Muscle layer of duodenum (tissue), 2 donors: Measurements from ENCODE around the gene UBR1.
"Not testable (repeated sequence)": the region's sequence is repeated elsewhere in the genome, so short reads cannot be mapped to it uniquely, and the experiment has no call there.

ENCODE experiments used
- H3K27ac ChIP-seq: one replicate; pipeline ENCODE4 v1.7.0; 2013; ENCODE audit warnings: mild to moderate bottlenecking, low read length
- H3K27me3 ChIP-seq: one replicate; pipeline ENCODE4 v1.7.0; 2013; ENCODE audit warnings: low read depth, mild to moderate bottlenecking, control low read depth, low read length
- H3K36me3 ChIP-seq, 2 donors: one replicate each; pipeline ENCODE4 v1.7.0; 2013; ENCODE audit warnings: low read length in 2 of 2, control low read depth in 1 of 2, mild to moderate bottlenecking in 1 of 2; ENCODE audit not compliant: insufficient read depth in 2 of 2, control insufficient read depth in 1 of 2
- H3K4me1 ChIP-seq, 2 donors: one replicate each; pipeline ENCODE4 v1.7.0; 2013; ENCODE audit warnings: low read length in 2 of 2, mild to moderate bottlenecking in 2 of 2, control low read depth in 1 of 2, moderate library complexity in 1 of 2; ENCODE audit not compliant: insufficient read depth in 2 of 2, control insufficient read depth in 1 of 2
- H3K4me3 ChIP-seq, 2 donors: one replicate each; pipeline ENCODE4 v1.7.0; 2013; ENCODE audit warnings: low read length in 2 of 2, low read depth in 1 of 2, mild to moderate bottlenecking in 1 of 2
- H3K9me3 ChIP-seq, 2 donors: one replicate each; pipeline ENCODE4 v1.7.0; 2013; ENCODE audit warnings: low read length in 2 of 2, control low read depth in 1 of 2, mild to moderate bottlenecking in 1 of 2; ENCODE audit not compliant: control insufficient read depth in 1 of 2
- donor health status: healthy.

UBR1 gene

DNA sequence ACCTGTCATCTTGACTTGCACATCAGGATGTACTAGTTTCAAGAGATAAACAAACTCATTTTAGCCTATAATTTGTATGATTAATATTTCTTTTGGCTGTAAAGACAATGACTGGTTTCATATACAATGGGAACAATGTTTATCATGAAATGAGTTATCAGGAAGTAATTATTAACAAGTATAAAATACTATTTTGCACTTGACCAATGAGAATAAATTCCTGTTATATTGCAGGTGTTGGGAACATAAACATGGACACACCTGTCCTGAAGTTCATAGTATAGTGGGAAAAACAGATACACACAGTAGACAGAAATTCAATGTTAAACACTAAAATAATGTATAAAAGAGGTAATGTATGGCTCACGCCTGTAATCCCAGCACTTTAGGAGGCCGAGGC lies 56.9 kb downstream of the UBR1 start:
- Histone ChIP-seq H3K4me3 (no peak overlapping the region), H3K27ac (no peak overlapping the region), H3K9me3 (no peaks in the 10 kb centered on the region), H3K36me3 (peaks cover 46 to 68% of the 10 kb centered on the region in 2 donors), H3K4me1 (no peaks in the 10 kb centered on the region), H3K27me3 (no peaks in the 10 kb centered on the region)

DNA sequence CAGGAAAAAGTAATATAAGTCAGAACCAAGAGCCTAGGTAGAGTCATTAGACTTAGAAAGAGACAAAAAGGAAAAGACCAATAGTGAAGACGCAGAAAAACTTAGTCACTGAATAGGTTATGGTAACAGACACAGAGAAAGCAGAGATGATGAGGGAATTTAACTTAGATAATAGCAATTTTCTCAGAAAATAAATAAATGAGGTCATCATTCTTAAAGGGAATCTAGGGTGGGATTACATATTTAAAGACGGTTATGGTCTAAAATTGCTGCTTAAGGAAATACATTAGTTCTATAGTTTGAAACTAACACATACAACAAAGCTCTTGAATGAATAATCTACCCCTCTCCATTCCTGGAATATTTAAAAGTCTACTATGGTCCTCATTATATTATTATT lies 59.4 kb downstream of the UBR1 start:
- Histone ChIP-seq H3K27me3 (no peaks in the 10 kb centered on the region), H3K4me3 (no peak overlapping the region), H3K27ac (no peak overlapping the region), H3K36me3 (peaks cover 44 to 67% of the 10 kb centered on the region in 2 donors), H3K9me3 (no peaks in the 10 kb centered on the region), H3K4me1 (no peaks in the 10 kb centered on the region)

DNA sequence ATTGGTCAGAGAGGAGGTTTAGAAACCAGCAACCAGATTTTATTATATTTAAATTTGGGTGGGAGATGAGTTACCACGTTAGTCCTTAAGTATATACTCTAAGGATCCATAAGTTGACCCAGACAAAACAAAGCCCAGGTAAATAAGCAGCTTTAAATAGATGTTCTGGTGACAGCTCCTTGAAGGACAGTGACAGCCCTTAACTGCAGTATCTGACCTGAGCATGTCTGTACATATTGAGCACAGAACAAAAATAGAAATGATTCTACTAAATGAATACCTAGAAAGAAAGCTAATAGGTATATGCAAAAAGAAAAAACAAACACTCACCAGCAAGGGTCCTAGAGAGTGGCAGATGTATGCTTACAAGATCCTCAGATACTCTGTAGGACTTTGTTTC lies 63.0 kb downstream of the UBR1 start:
- Histone ChIP-seq H3K27me3 (no peaks in the 10 kb centered on the region), H3K9me3 (no peaks in the 10 kb centered on the region), H3K4me3 (no peak overlapping the region), H3K4me1 (no peaks in the 10 kb centered on the region), H3K36me3 (peaks cover 40 to 58% of the 10 kb centered on the region in 2 donors), H3K27ac (no peak overlapping the region)

DNA sequence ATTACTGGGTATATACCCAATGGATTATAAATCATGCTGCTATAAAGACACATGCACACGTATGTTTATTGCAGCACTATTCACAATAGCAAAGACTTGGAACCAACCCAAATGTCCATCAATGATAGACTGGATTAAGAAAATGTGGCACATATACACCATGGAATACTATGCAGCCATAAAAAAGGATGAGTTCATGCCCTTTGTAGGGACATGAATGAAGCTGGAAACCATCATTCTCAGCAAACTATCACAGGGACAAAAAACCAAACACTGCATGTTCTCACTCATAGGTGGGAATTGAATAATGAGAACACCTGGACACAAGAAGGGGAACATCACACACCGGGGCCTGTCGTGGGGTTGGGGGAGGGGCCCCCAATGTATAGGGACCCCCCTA lies 64.8 kb downstream of the UBR1 start:
- not testable (repeated sequence) for H3K27me3 ChIP-seq, H3K27ac ChIP-seq, H3K9me3 ChIP-seq, H3K4me3 ChIP-seq, H3K4me1 ChIP-seq
- H3K36me3 ChIP-seq = peaks cover 35 to 60% of the 10 kb centered on the region in 2 donors

DNA sequence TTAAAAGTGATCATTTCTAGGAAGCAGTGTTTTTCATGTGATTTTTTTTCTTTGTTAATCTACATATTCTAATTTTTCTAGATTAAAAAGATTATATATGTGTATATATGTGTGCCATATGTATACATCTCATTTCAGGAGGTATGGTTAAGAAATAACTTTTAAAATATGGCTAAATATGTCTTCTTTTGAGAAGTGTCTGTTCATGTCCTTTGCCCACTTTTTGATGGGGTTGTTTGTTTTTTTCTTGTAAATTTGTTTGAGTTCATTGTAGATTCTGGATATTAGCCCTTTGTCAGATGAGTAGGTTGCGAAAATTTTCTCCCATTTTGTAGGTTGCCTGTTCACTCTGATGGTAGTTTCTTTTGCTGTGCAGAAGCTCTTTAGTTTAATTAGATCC lies 70.6 kb downstream of the UBR1 start:
- H3K4me1 ChIP-seq, H3K4me3 ChIP-seq, H3K27me3 ChIP-seq, H3K27ac ChIP-seq, H3K9me3 ChIP-seq: not testable (repeated sequence)
- peaks cover 12 to 31% of the 10 kb centered on the region in 2 donors for H3K36me3 ChIP-seq

- no peak overlapping the region for H3K27ac ChIP-seq
Measured at GRCh38 chr15:43029476-43029875, 76.4 kb downstream of the UBR1 start.

DNA sequence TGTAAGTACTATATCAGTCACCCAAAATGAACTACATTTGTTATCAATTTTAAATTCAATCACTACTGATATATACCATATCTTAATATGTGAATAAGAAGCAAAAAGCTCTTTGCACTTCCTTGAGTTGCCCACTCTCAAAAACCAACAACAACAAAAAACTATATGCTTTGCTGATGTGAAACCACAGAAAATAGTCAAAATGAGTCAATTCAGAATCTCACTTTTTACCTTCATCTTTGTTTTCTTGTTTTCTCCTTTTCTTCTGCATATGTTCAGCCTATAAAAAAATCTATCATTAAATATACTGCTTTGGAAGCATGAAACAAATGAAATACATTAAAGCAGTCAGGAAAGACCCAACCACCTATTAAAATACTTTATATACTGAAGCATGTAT lies 80.7 kb downstream of the UBR1 start:
- H3K9me3 ChIP-seq = no peaks in the 10 kb centered on the region
- no peaks in the 10 kb centered on the region for H3K27me3 ChIP-seq
- no peak overlapping the region for H3K27ac ChIP-seq
- H3K36me3 ChIP-seq = peaks cover 32 to 73% of the 10 kb centered on the region in 2 donors
- H3K4me1 ChIP-seq = no peaks in the 10 kb centered on the region
- no peak overlapping the region for H3K4me3 ChIP-seq

More at GRCh38 chr15:43029476-43029875, 76.4 kb downstream of the UBR1 start:
- H3K9me3 ChIP-seq = no peaks in the 10 kb centered on the region
- H3K27me3 ChIP-seq = no peaks in the 10 kb centered on the region
- H3K4me1 ChIP-seq = no peaks in the 10 kb centered on the region
- peaks cover 8 to 44% of the 10 kb centered on the region in 2 donors for H3K36me3 ChIP-seq
- H3K4me3 ChIP-seq = no peak overlapping the region

DNA sequence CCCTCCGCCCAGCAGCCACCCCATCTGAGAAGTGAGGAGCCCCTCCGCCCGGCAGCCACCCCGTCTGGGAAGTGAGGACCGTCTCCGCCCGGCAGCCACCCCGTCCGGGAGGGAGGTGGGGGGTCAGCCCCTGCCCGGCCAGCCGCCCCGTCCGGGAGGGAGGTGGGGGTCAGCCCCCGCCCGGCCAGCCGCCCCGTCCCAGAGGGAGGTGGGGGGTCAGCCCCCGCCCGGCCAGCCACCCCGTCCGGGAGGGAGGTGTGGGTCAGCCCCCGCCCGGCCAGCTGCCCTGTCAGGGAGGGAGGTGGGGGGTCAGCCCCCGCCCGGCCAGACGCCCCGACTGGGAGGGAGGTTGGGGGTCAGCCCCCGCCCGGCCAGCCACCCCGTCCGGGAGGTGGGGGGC lies 91.2 kb downstream of the UBR1 start:
- H3K4me1 ChIP-seq, H3K9me3 ChIP-seq, H3K4me3 ChIP-seq, H3K27me3 ChIP-seq, H3K27ac ChIP-seq: not testable (repeated sequence)
- H3K36me3 ChIP-seq = peaks cover 20 to 33% of the 10 kb centered on the region in 2 donors

- Histone ChIP-seq H3K36me3 (peaks cover 18 to 50% of the 10 kb centered on the region in 2 donors), H3K27me3 (no peaks in the 10 kb centered on the region), H3K27ac (no peak overlapping the region), H3K9me3 (no peaks in the 10 kb centered on the region), H3K4me3 (no peak overlapping the region), H3K4me1 (no peaks in the 10 kb centered on the region)
Measured at GRCh38 chr15:43009206-43009605, 96.6 kb downstream of the UBR1 start.

DNA sequence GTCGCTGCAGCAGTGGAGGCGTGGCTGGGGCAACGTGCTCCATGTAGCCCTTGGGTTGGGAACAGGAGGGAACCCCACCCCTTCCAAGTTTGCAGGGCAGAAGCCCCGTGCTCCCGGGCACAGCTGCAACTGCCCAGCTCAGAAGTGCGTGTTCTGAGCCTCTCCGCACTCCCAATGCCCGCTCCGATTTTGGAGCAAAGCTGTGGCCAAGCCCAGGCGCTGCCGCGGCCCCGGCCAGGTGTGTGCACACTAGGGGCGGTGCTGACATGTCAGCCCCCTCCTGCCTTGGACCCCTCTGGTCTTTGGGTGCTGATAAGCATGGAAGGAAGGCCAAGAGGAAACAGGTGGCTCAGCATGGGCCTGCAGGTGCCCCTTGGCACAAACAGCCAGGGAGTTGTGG lies 97.7 kb downstream of the UBR1 start:
- Histone ChIP-seq H3K36me3 (peaks cover 14 to 55% of the 10 kb centered on the region in 2 donors), H3K27me3 (no peaks in the 10 kb centered on the region), H3K27ac (no peak overlapping the region), H3K9me3 (no peaks in the 10 kb centered on the region), H3K4me1 (no peaks in the 10 kb centered on the region), H3K4me3 (no peak overlapping the region)

- no peaks in the 10 kb centered on the region for H3K4me1 ChIP-seq
- H3K27ac ChIP-seq = no peak overlapping the region
- H3K36me3 ChIP-seq = peaks cover 9 to 50% of the 10 kb centered on the region in 2 donors
- H3K27me3 ChIP-seq = no peaks in the 10 kb centered on the region
- H3K9me3 ChIP-seq = no peaks in the 10 kb centered on the region
- no peak overlapping the region for H3K4me3 ChIP-seq
Measured at GRCh38 chr15:43007551-43007950, 98.3 kb downstream of the UBR1 start.

GRCh38 chr15:43006991-43007390 lies 98.8 kb downstream of the UBR1 start:
- Histone ChIP-seq H3K9me3 (no peaks in the 10 kb centered on the region), H3K27me3 (no peaks in the 10 kb centered on the region), H3K27ac (no peak overlapping the region), H3K36me3 (peaks cover 9 to 45% of the 10 kb centered on the region in 2 donors), H3K4me1 (no peaks in the 10 kb centered on the region), H3K4me3 (no peak overlapping the region)
